8988T (cell line): ENCODE data around the gene SNAI3.
"Not testable (repeated sequence)": the region's sequence is repeated elsewhere in the genome, so short reads cannot be mapped to it uniquely, and the experiment has no call there.

Experiments
- DNase-seq: peaks from one replicate; pipeline ENCODE4 v3.0.0; 2011

SNAI3 gene

DNA sequence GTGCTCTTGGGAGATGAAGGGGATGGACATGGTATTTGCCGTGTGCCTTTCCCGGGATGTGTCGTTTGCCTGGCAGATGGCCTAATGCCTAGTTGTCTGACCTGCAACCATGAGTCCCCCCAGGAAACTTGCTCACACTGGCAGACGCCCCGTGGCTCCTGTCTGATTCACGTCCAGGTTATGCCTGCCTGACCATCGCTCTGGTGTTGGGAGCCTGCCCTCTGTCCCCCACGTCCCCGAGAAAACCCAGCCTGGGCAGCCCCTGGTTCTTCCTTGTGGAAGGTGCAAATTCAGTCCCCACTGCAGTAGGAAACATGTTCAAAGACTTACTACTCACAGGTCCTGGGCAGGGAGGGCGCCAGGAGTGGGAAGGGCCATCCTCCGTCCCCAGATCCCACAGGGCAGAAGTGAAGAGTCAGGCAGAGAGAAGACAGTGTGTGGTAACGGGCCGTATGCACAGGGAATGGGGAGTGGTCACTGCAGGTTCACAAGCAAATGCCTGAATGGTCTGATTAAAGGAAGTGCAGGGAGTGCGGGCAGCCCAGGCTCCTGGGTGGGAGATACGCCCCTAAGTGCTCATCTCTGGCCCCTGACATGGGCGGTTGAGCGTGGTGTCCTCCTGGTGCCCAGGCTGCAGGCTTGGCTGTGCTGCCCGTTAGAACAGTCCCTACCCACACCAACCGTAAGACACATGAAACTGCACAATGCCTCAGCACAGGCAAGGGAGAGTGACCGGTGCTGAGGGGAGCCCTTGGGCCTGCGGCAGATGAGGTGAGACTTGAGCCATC lies 4.2 kb upstream of the SNAI3 start:
- DNase-seq, result no peak

DNA sequence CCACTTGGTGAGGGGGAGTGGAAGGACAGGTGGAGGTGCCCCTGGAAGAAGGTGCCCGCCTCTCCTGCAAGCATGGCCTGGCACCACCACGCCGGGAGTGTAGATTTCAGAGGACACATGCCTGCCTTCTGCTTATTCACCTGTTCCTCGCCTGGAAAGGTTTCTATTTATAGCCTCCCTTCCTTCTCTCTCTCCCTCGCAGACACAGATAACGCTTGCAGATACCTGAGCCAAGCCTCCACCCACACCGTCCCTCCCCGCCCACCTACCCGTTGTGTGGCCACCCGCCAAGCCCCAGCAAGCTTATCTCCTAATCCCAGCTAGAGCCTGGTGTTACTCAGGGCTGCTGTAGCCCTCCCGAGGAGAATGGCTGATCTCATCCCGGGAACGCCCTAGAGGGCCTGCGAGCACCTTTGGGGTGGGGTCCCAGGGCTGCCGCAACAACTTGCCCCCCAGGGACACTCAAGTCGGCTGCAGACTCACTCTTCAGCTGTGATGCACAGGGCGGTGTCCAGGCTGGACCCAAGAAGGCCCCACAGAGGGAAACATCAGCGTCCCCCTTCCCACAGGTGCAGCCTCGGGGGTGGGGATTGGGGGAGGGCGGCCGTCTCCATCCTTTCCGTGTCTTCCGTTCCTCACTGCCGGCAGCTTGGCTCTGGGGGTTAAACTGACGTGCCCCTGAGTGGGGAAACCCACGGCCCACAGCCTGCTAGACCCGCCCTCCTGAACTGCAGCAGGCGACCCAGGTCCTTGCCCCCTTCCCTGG lies 1.9 kb upstream of the SNAI3 start:
- no peak for DNase-seq

DNA sequence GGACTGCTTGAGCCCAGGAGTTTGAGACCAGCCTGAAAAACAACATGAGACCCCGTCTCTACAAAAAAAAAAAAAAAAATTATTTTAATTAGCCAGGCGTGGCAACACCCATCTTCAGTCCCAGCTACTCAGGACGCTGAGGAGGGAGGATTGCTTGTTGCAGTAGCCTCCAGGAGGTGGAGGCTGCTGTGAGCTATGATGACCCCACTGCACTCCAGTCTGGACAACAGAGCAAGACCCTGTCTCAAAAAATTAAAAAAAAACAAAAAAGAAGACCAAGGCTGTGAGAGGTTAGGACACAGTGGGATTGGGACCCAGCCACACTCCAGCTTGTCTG lies 1.3 kb upstream of the SNAI3 start:
- DNase-seq, result no peak

DNA sequence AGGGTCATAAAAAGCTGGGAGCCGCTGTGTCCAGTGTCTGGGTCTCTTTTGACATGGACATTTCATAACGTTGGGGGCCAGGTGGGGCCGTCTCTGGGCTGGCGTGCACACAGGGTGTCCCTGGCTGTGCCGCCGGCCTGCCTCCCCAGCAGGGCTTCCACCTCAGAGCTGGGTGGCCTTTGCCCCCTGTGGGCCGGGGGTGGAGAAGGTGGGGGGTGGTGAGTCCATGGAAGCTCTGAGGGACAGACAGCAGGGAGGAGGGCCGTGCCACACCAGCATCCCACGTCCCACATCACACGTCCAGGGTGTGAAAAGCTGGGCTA lies 908 bp upstream of the SNAI3 start:
- no peak for DNase-seq

DNA sequence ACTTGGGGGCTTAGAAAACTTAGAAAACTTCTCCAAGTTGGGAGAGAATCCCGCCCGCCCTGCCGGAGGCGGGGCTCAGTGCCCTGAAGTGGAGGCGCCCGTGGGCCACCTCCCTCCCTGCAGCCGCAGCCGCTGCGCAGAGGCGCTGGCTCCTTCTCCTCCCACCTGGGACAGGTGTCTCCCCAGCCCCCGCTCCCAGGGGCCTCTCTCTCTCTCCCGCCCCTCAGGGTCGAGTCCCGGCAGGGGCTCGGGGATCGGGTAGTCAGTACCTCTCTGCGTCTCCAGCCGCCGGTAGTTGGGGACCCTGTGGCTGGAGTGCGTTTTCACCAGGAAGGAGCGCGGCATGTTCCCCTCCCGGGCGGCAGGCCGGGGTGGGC lies 257 bp downstream of the SNAI3 start:
- DNase-seq, result no peak

DNA sequence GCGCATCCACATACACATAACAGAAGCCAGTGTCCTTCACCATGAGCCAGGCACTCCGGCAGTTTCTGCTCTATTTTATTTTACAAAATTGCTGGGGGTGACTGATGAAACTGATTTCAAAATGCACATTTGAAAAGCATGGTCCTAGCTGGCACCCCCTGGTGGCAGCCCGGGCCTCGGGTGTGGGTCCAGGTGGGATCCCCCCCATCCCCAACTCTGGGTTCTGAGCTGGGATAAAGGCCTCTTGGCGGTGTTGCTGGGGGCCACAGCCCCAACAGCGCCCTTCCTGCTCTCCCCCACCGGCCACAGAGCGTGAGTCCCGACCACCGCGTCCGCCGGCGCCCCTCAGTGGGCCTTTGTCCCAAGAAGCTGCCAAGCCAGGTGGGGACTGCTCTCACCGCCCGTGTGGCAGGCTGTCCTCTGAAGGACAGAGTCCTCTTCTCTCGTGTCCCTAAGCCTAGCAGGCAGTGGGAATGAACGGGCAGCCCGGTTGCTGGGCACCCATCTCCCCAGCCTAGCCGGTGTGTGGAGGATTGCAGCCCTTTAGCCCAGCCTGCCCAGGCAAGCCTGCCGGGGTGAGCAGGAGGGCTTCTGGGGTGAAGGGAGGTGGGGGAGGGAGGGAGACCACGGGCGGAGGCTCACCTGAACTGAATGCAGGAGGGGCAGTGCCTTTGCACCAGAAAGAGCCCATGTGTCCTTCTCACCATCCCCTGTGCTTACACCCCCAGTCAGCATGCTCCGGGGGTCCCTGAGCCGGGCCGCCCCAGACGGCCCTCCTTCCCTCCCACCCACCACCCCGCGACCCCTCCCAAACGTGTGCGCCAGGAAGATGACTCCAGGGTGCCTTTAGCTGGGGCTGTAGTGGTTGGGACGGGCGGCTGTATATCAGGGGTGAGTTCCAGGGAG lies 898 bp downstream of the SNAI3 start:
- peak; percentile 98 for DNase-seq

DNA sequence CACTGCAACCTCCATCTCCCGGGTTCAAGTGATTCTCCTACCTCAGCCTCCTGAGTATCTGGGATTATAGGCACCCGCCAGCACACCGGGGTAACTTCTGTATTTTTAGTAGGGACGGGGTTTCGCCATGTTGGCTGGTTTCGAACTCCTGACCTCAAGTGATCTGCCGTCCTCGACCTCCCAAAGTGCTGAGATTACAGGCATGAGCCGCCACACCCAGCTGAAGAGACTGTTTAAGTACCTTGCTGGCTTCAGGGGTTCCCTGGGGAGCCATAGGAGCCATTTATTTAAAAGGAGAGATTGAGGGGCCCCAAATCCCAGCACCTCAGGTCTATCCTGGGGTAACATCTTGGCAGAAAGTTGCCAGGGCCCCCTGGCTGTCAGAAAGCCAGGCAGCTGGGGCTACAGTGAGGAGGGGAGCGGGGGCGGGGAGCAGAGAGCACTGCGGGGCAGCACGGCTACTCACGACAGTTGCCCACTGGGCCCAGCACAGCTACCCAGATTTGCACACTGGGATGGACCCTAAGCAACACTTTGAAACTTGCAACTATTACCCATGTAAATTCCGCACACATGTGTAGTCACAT lies 1.6 kb downstream of the SNAI3 start:
- no peak for DNase-seq

DNA sequence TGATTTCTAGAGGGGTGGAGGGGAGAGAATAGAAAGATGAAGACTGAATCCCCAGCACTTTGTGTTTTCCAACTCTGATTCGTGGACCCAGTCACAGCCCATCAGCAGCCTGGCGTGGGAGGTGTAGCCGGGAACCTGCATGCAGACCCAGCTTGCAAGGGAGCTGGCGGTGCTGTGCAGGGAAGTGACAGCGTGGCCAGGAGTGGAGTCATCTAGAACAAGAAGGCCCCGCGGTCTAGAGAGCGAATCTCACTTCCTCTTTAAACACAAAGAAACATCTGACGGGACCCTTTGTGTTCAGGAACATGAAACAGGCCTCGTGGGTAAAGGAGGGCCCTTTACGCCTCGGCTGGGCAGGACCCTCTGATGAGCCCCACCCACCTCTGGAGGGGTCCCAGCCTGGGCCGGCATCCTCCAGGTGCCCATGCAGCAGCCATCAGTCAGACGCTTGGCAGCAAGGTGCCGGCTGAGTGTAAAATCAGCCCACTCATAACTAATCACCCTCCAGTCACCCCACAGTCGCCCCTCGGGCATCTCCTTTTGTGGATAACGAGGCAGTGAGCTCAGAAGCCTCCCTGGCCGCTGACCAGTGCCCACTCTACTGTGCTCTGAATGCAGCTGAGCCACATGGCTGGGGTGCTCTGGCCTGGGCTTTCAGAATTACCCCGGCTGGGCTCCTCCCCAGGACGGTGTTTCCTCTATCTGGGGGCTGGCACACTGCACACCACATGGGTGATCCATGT lies 4.4 kb downstream of the SNAI3 start:
- no peak for DNase-seq

DNA sequence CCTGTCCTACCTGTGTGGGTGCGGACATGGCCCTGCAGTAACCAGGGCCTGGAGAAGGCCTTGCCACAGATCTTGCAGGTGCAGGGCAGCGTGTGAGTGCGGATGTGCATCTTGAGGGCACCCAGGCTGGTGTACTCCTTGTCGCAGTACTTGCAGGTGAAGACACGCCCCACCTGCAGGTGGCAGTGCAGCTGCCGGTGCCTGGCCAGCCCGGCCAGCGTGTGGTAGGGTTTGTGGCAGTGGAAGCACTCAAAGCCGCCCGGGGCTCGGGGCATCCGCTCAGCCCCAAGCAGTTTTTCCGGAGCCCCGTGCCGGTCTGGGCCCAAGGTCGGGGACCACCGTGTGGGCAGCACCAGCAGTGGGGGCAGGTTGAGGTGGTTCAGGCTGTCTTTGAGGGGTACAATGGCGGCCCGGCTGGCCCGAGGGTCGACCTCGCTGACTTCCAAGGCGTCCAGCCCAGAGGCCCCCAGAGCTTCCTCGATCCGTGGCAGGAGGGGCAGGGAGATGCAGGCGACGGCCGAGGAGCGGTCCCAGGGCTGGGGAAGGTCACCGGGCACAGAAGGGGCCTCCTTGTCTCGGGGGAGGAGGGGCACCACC lies 5.1 kb downstream of the SNAI3 start:
- DNase-seq, result peak; percentile 91

DNA sequence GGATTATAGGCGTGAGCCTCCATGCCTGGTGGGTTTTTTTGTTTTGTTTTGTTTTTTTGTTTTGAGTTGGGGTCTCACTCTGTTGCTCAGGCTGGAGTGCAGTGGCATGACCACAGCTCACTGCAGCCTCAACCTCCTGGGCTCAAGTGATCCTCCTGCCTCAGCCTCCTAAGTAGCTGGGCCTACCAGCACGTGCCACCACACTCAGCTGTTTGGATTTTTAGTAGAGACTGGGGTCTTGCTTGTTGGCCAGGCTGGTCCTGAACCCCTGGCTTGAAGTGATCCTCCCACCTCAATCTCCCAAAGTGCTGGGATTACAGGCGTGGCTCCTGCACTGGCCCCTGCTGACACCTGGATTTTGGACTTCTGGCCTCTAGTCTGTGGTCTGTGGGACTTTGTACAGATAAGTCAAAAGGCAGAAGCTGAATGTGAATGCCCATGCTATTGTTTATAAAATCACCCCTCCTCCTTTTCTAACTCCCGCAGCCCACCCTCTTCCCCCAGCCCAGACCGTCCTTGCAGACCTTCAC lies 5.7 kb downstream of the SNAI3 start:
- no peak for DNase-seq

DNA sequence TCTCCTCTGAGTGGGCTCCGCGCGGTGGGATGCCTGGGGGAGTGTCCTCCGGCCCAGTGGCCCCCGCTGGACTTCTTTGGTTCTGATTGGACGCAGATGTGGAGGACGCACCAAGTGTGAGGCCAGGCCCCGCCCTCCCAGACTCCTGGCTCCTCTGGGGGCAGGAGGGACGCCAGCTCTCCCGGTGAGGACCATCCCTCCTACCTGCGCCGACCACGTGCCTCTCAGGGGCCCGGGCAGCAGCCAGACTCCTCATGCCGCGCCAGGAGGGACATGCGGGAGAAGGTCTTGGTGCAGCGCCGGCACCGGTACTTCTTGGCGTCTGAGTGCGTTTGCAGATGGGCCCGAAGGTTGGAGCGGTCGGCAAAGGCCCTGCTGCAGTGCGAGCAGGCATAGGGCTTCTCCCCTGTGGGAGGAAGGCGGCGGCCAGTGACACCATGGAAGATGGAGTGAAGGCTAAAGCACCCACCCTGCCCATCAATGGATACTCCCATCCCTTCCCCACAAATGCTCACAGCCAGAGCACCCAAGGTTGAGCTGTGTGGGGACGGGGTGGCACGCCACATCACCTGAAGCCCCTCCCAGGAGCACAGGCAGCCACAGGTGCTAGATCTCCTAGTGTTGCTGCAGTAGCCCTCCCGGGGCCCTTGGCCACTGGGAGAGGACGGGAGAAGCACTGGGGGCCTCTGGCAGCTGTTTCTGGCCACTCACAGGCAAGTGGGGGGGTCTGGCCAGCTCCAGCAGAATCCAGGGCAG lies 7.9 kb downstream of the SNAI3 start:
- no peak for DNase-seq

DNA sequence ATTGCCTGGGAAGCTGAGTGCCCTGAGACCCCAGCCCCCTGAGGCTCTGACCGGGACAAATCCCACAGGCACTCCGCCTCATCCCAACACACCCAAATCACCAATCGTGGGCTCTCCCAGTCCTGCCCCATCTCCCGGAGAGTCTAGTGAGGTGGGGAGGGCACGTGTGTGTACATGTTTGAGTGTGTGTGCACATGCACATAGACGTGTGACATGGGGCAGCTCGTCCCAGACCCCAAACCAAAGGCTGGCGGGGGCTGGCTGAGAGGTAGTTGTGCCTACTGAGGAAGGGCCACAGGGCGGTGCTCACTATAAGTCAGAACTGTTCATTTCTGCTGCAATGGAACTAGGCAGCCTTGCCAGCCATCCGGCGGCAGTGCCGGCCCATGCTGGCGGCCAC lies 8.6 kb downstream of the SNAI3 start:
- no peak for DNase-seq

DNA sequence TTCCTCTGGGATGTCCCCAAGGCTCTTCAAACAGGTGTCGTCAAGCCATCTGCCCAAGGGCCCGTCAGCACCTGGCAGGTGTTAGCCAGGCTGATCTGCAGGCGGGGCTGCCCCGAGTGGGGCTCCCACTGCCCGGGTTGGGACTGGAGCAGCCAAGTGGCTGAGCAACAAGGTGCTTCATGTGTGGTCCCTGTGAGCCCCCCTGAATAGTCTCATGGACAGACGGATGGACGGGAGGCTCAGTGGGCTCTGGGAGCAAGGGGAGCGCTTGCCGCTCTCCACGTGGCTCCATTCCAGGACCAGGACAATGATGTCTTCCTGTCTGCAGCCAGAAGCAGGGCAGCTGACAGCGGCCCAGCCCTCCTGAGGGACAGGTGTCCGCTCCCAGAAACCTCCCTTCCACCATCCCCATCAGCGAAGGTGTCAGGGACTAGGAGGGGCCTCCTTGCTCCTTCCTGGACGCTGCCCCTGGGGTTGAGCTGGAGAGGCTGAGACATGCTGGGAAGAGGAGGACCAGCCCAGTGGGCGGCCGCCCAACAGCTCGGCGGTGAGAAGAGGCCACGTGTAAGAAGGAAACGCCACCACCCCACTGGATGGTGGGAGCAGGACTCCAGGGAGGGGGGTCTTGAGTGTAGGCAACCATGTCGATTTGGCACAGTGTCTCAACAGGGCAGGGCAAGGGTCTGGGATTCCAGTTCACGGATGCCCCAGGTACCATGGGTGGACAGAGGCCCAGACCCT lies 9.6 kb downstream of the SNAI3 start:
- DNase-seq, result no peak

DNA sequence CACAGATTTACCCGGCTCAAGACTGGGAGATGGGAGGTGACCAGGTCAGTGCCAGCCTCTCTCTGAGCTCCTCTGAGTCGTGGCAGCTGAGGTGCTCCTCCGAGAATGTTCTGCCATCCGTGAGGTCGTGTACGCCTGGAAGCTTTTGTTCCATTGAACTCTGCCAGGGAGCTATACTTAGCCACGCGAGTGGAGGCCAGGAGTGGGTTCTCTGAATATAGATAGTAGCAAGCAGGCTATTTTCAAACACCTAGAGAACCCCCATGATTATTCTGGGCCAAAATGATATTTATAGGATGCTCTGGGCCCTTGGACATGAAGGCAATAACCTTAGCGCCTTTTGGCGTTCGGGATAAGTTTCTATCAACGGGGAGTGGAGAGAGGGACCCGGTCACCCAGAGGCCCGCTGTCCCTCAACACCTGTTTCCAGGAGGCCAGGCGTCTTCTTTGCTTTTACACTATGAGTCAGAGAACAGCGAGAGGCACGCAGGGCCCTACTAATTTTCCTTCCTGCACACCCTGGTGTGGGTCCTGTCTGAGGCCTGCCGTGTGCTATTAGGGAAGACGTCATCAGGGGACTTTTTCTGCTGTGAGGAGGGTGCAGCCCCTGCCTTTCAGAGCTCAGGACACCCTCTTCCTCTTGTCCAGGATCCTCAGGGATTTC lies 12.5 kb downstream of the SNAI3 start:
- no peak for DNase-seq

DNA sequence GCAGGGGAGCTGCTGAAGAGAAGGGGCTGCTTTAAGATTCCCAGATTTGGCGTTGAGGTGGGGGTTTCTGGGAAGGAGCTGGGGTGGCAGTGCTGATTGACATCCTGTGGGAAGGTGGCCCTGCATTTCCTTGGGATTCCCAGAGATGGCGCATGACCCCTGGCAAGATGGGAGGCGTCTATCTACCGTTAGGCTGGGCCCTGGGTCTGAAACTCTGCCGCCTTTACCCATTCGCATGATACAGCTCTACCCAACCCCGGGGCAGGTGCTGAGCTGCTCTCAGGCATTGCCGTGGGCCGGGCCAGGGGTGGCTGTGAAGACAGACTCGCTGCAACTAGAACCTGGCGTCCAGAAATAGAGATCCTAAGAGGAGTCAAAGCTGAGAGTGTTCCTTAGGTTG lies 13.5 kb downstream of the SNAI3 start:
- DNase-seq, result no peak

DNA sequence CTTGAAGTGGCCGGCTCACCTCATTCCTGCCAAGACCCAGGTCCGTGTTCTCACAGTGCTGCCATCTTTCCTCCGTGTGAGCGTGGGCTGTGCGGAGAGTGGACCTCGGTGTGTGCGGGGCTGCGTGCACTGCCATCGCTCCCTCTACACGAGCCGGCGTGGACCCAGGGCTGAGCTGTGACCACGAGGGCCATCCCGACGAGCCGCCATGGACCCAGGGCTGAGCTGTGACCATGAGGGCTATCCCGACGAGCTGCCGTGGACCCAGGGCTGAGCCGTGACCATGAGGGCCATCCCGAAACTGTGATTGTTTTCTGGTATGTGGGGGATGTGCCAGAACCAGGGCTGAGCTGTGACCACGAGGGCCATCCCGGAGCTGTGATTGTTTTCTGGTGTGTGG lies 14.5 kb downstream of the SNAI3 start:
- DNase-seq, result no peak

DNA sequence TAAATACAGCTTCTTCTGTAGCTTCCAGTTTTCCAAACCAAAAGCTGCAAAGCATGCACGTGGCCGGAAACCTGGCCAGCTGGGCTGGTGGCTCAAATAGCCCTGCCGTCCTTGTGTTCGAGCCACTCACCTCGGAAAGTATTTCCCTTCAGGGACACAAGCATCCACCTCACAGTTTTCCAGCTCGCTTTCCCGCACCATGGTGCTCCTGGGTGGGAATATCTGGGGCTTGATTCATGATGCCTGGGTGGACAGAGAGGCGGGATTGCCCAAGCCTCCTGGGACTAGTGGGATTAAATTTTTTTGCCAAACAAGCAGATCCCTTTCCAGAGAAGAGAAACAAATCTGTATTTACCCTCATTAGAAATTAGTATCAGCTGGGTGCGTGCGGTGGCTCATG lies 16.3 kb downstream of the SNAI3 start:
- no peak for DNase-seq

DNA sequence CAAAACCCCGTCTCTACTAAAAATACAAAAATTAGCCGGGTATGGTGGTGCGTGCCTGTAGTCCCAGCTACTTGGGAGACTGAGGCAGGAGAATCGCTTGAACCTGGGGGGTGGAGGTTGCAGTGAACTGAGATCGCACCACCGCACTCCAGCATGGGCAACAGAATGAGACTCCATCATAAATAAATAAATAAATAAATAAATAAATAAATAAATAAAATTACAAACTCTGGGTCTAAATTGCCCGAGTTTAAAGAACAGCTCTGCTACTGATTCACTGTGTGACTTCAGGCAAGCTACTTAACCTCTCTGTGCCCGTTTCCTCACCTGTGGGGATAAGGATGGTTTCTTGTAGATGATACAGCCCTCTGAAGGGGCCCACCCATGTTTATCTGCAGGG lies 16.8 kb downstream of the SNAI3 start:
- DNase-seq, result not testable (repeated sequence)

DNA sequence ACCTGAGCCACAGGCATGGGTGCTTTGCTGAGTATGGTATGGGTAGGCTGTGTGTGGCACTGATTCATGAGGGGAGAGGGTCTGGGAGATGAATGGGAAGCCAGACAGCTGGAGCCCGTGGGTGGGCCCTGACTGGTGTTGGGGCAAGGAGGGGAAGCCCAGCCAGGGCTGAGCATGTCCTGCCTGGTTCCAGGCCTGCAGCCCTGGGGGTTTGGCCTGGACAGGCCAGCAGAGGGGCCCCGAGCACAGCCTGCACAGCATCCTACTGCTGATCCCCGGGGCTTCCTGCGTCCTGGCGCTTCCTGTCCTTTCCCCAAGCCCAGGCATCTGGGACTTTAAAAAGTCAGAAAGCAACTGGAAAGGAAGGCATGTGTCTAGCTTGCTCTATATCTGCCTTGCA lies 18.8 kb downstream of the SNAI3 start:
- DNase-seq, result no peak

DNA sequence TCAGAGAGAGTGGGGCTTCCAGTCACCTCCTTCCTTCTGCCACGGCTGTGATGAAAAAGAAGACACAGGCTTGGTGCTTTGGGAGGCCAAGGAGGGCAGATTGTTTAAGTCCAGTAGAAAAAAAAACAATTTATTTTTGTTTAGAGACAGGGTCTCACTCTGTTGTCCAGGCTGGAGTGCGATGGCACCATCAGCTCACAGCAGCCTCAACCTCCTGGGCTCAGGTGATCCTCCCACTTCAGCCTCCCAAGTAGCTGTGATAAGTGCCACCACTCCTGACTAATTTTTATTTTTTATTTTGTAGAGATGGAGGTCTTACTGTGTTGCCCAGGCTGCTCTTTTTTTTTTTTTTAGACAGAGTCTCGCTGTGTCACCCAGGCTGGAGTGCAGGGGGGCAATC lies 20.7 kb downstream of the SNAI3 start:
- no peak for DNase-seq
